Natural killer cell (primary cell): Measurements from ENCODE around the gene MISP. TPM values are rescaled to one million over a fixed set of nuclear protein-coding genes. Genes with fewer than 3 reads are reported as not detected.

Experiments used
- ATAC-seq, 3 donors: fragments of 150-1000 bp in 2 of 3; fragments of 200-7000 bp in 1 of 3; cut with Tn5 transposase; 1 replicate in 1 of 3; 2 replicates in 2 of 3; pipeline ENCODE4 v1.10.0; 2021; ENCODE audit warnings: mild to moderate bottlenecking in 2 of 3, moderate library complexity in 2 of 3
- DNase-seq, 2 donors: peaks; one replicate each; pipeline versions ENCODE4 v3.0.0 to v3.0.0-alpha.2; 2013 to 2021; ENCODE audit warnings: mixed read lengths in 1 of 2
- H3K27ac ChIP-seq: one replicate; pipeline ENCODE4 v1.5.1; 2013; ENCODE audit warnings: mild to moderate bottlenecking, low read length
- H3K27me3 ChIP-seq: one replicate; pipeline ENCODE4 v1.6.1; 2013; ENCODE audit warnings: low read length; ENCODE audit not compliant: control insufficient read depth, insufficient read depth
- H3K36me3 ChIP-seq: one replicate; pipeline ENCODE4 v1.6.1; 2013; ENCODE audit warnings: low read length; ENCODE audit not compliant: control insufficient read depth, insufficient read depth
- H3K4me1 ChIP-seq: one replicate; pipeline ENCODE4 v1.6.1; 2013; ENCODE audit warnings: low read length; ENCODE audit not compliant: control insufficient read depth, insufficient read depth
- H3K4me3 ChIP-seq: one replicate; pipeline ENCODE4 v1.5.1; 2013; ENCODE audit warnings: low read length
- H3K9me3 ChIP-seq: one replicate; pipeline ENCODE4 v1.6.1; 2013; ENCODE audit warnings: low read length; ENCODE audit not compliant: control insufficient read depth, insufficient read depth
- H3K27ac Mint-ChIP-seq, 2 donors: one replicate each; pipeline ENCODE4 v1.8.0; 2022; ENCODE audit warnings: mild to moderate bottlenecking in 2 of 2, mixed read lengths in 2 of 2, moderate library complexity in 1 of 2
- H3K27me3 Mint-ChIP-seq, 2 donors: one replicate each; pipeline ENCODE4 v1.8.0; 2022; ENCODE audit warnings: low read depth in 2 of 2, mixed read lengths in 2 of 2
- H3K36me3 Mint-ChIP-seq: one replicate; pipeline ENCODE4 v1.8.0; 2022; ENCODE audit warnings: mixed read lengths
- H3K4me1 Mint-ChIP-seq, 2 donors: one replicate each; pipeline ENCODE4 v1.8.0; 2022; ENCODE audit warnings: mixed read lengths in 2 of 2
- H3K4me3 Mint-ChIP-seq: one replicate; pipeline ENCODE4 v1.8.0; 2022; ENCODE audit warnings: mild to moderate bottlenecking, moderate library complexity, mixed read lengths
- H3K9me3 Mint-ChIP-seq, 2 donors: one replicate each; pipeline ENCODE4 v1.8.0; 2022; ENCODE audit warnings: mixed read lengths in 2 of 2
- WGBS: methylation state at CpG from one replicate; pipeline ENCODE4 v1.1.7; 2013; ENCODE audit warnings: missing lambda C conversion rate; ENCODE audit not compliant: insufficient coverage; 5-methylcytosine and 5-hydroxymethylcytosine counted together
- intact Hi-C: fragments of 100-400 bp; cut with micrococcal nuclease; formaldehyde crosslinking; loops from one replicate; pipeline ENCODE4 v1.14.2; 2022
- total RNA-seq, 4 donors: library from RNA; stranded (reverse); fragments of 120-200 nt in 1 of 4; gene quantifications; one replicate each; pipeline versions ENCODE4 v1.2.3 to v1.2.4, GENCODE V29; 2013 to 2022
- TF ChIP-seq, protein P1 (sequence below): fragments of 200-600 bp; IDR thresholded peaks from one replicate; pipeline ENCODE4 v1.8.0; 2022; ENCODE audit warnings: antibody characterized with exemption

Gene MISP
- total RNA-seq, 3 donors from 2014 or later (not counting 1 experiment from before 2014, with no cell fraction given) = not detected

DNA sequence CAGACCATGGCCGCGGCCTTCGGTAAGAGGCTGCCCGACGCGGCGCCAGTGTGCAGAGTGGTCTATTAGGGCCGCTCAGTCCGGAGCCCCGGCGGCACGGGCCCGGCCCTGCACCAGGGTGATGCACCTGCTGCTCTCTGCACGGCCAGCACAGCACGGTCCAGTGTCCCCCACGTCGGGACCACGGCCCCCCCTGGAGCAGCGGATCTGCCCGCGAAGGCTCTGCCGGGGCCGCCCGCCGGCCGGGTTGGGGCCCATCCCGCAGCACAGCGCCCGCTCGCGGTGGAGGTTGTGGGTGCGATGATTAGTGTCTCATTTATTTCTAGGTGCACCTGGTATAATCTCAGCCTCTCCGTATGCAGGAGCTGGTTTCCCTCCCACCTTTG, 54.2 kb downstream of the MISP start:
- TF ChIP-seq, protein P1, sequence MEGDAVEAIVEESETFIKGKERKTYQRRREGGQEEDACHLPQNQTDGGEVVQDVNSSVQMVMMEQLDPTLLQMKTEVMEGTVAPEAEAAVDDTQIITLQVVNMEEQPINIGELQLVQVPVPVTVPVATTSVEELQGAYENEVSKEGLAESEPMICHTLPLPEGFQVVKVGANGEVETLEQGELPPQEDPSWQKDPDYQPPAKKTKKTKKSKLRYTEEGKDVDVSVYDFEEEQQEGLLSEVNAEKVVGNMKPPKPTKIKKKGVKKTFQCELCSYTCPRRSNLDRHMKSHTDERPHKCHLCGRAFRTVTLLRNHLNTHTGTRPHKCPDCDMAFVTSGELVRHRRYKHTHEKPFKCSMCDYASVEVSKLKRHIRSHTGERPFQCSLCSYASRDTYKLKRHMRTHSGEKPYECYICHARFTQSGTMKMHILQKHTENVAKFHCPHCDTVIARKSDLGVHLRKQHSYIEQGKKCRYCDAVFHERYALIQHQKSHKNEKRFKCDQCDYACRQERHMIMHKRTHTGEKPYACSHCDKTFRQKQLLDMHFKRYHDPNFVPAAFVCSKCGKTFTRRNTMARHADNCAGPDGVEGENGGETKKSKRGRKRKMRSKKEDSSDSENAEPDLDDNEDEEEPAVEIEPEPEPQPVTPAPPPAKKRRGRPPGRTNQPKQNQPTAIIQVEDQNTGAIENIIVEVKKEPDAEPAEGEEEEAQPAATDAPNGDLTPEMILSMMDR = no peak
- Histone ChIP-seq H3K9me3 (no peaks in the 10 kb centered on the region), H3K4me1 (peaks cover 32% of the 10 kb centered on the region), H3K36me3 (peaks cover 68% of the 10 kb centered on the region), H3K27me3 (no peaks in the 10 kb centered on the region), H3K4me3 (no peak overlapping the region), H3K27ac (no peak overlapping the region)
- Mint-ChIP-seq H3K4me1 (peaks cover 36 to 37% of the 10 kb centered on the region in 2 donors), H3K36me3 (peaks cover 8% of the 10 kb centered on the region), H3K27me3 (no peaks in the 10 kb centered on the region), H3K4me3 (peak overlapping the region; percentile 13), H3K27ac (no peak overlapping the region), H3K9me3 (no peaks in the 10 kb centered on the region)
- DNase-seq (peak in 1 of 2 donors; percentile 10), ATAC-seq (no peak)
- intact Hi-C loops = no loop called here
- 96% methylated on average over 33 of the region's 33 CpGs for WGBS

DNA sequence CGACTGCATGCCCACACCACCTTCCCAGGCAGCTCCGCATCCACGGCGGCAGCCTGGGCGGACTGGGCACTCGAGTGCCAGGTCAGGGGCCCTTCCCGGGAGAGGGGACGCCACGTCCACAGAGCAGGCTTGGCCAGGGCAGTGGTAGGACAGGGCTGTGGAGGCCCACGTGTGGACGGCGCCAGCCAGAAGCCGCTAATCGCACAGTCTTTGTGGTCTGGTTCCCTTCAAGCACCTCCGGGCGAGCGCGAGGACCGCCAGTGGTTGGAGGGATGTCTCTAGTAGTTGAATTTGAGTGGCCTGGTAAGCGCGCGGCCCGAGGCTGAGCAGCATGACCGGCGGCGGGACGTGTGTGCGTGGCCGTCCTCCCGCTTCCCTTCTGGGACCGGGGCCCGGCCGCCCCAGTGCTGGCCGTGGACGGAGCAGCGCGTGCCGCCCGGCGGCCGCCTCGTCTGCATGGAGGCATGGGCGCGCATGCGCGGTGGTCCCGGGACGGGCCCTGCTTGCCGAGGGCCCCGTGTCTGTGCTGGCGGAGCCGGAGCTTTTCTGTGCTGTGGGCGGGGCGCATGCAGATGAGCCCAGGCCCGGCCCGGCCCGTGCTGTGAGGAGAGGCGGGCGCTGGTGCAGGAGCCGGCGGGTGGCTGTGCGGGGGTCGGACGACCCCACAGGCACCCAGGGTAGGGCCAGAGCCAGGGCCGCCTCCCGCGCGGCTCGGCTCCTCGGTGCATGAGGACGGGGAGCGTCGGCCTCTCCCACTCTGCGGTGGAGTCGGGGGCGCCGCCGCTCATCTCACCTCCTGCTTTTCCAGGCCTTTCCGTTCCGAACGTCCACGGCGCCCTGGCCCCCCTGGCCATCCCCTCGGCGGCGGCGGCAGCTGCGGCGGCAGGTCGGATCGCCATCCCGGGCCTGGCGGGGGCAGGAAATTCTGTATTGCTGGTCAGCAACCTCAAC, 55.0 kb downstream of the MISP start:
- H3K4me3 Mint-ChIP-seq = no peak overlapping the region
- no peaks in the 10 kb centered on the region for H3K27me3 Mint-ChIP-seq
- H3K27ac Mint-ChIP-seq = no peak overlapping the region
- ATAC-seq (peak in 1 of 3 donors; percentile 9), DNase-seq (peak in 1 of 2 donors; percentile 12)
- intact Hi-C loops = no loop called here
- Histone ChIP-seq H3K36me3 (peaks cover 70% of the 10 kb centered on the region), H3K9me3 (no peaks in the 10 kb centered on the region), H3K4me1 (peaks cover 24% of the 10 kb centered on the region), H3K4me3 (no peak overlapping the region), H3K27ac (no peak overlapping the region), H3K27me3 (no peaks in the 10 kb centered on the region)
- H3K36me3 Mint-ChIP-seq = peaks cover 8% of the 10 kb centered on the region
- H3K4me1 Mint-ChIP-seq = peaks cover 30% of the 10 kb centered on the region in 2 donors
- 96% methylated on average over 93 of the region's 93 CpGs for WGBS
- TF ChIP-seq, protein P1 = no peak
- no peaks in the 10 kb centered on the region for H3K9me3 Mint-ChIP-seq

DNA sequence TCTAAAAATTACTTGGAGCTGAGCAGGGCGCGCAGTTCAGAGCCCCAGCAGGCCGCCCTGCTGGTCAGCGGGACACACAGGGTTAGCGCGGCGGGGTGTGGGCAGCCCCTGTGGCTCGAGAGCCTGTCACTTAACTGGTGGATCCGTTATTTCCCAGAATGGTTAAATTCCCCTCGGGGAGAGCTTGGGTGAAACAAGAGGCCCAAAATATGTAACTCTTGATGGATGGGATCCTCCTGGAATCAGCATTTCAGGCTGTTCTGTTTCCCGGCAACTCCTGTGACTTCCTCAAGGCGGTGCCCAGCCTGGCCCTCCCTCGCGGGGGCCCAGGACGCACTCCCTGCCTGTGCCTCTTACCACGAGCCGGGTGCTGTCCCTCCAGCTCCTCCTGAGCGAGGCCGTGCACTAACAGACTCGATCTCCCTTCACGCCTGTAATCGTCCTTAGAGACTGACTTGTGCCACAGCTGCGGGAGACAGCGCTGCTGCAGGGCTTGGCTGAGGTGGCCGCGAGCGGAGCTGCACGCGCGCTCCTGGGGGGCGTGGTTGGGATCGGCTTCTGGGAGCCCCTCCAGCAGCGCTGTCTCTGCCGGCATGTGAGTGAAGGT, 56.0 kb downstream of the MISP start:
- DNase-seq (no peak), ATAC-seq (no peak)
- H3K9me3 ChIP-seq = no peaks in the 10 kb centered on the region
- WGBS = 94% methylated on average over 34 of the region's 34 CpGs
- peaks cover 14% of the 10 kb centered on the region for H3K4me1 ChIP-seq
- no peaks in the 10 kb centered on the region for H3K27me3 ChIP-seq
- H3K4me1 Mint-ChIP-seq = peaks cover 21% of the 10 kb centered on the region in 2 donors
- TF ChIP-seq, protein P1 = no peak
- no peak overlapping the region for H3K4me3 ChIP-seq
- H3K27ac Mint-ChIP-seq = peak overlapping the region; percentile 34 to 59
- H3K9me3 Mint-ChIP-seq = no peaks in the 10 kb centered on the region
- H3K27me3 Mint-ChIP-seq = no peaks in the 10 kb centered on the region
- peaks cover 76% of the 10 kb centered on the region for H3K36me3 ChIP-seq
- H3K4me3 Mint-ChIP-seq = no peak overlapping the region
- peaks cover 8% of the 10 kb centered on the region for H3K36me3 Mint-ChIP-seq
- no peak overlapping the region for H3K27ac ChIP-seq
- intact Hi-C loops = no loop called here
